Caco-2 (cell line): ENCODE measurements around the gene GRK3. TPM values are rescaled to one million over a fixed set of nuclear protein-coding genes. Genes with fewer than 3 reads are reported as not detected.

Experiments
- BruUV-seq: library from RNA; stranded (reverse); fragments of 400-500 nt; replicated peaks from 2 replicates; lab custom pipeline; 2021; lab: Mats Ljungman, UMichigan
- CTCF ChIA-PET: fragments of 300-600 bp; sonication (Branson Sonifier 250); formaldehyde crosslinking; loops from one replicate; lab custom pipeline; 2022; ENCODE audit warnings: antibody characterized with exemption; lab: Charles Lee
- POLR2A ChIA-PET: fragments of 300-600 bp; sonication (Branson Sonifier 250); formaldehyde crosslinking; loops from one replicate; lab custom pipeline; 2022; ENCODE audit warnings: antibody characterized with exemption; lab: Charles Lee
- DNase-seq, 2 experiments: peaks; one replicate each; pipeline versions ENCODE4 v3.0.0 to v3.0.0-alpha.2; 2020 to 2022
- H3K27me3 ChIP-seq: replicated peaks from 2 replicates; pipeline ENCODE4 v1.6.0; 2011; ENCODE audit warnings: low read length; ENCODE audit not compliant: control insufficient read depth, insufficient read depth
- H3K36me3 ChIP-seq: 2 replicates; pipeline ENCODE4 v1.5.1; 2011; ENCODE audit warnings: low read length; ENCODE audit not compliant: control insufficient read depth, insufficient read depth
- H3K4me1 ChIP-seq: fragments of 250-450 bp; sonication (Bioruptor Pico); 2 replicates; pipeline ENCODE4 v1.5.1; 2020; ENCODE audit warnings: mild to moderate bottlenecking
- H3K4me3 ChIP-seq: 2 replicates; pipeline ENCODE4 v1.5.1; 2011; ENCODE audit warnings: low read depth, mild to moderate bottlenecking, control low read depth, low read length
- H3K9me3 ChIP-seq: fragments of 250-450 bp; sonication (Bioruptor Pico); 2 replicates; pipeline ENCODE4 v1.5.1; 2020; ENCODE audit warnings: mild to moderate bottlenecking, moderate library complexity
- H3K27ac Mint-ChIP-seq: one replicate; pipeline ENCODE4 v1.8.0; 2022; ENCODE audit warnings: mixed read lengths; ENCODE audit not compliant: unreplicated experiment
- H3K27me3 Mint-ChIP-seq: one replicate; pipeline ENCODE4 v1.8.0; 2022; ENCODE audit warnings: mixed read lengths; ENCODE audit not compliant: insufficient read depth, unreplicated experiment
- H3K36me3 Mint-ChIP-seq: one replicate; pipeline ENCODE4 v1.8.0; 2022; ENCODE audit warnings: mild to moderate bottlenecking, mixed read lengths; ENCODE audit not compliant: insufficient read depth, unreplicated experiment
- H3K4me1 Mint-ChIP-seq: one replicate; pipeline ENCODE4 v1.8.0; 2022; ENCODE audit warnings: low read depth, mixed read lengths; ENCODE audit not compliant: unreplicated experiment
- H3K4me3 Mint-ChIP-seq: one replicate; pipeline ENCODE4 v1.8.0; 2022; ENCODE audit warnings: mild to moderate bottlenecking, moderate library complexity, mixed read lengths; ENCODE audit not compliant: unreplicated experiment
- H3K9me3 Mint-ChIP-seq: one replicate; pipeline ENCODE4 v1.8.0; 2022; ENCODE audit warnings: mixed read lengths; ENCODE audit not compliant: unreplicated experiment
- CTCF ChIP-seq, 2 experiments: fragments of 200-600 bp in 1 of 2; IDR thresholded peaks; 1 replicate in 1 of 2; 2 replicates in 1 of 2; pipeline versions ENCODE4 v1.5.1 to v1.8.0; 2011 to 2022; ENCODE audit warnings: antibody characterized with exemption in 1 of 2, control low read depth in 1 of 2, inconsistent platforms in 1 of 2, low read depth in 1 of 2, low read length in 1 of 2, mild to moderate bottlenecking in 1 of 2, moderate library complexity in 1 of 2; ENCODE audit not compliant: insufficient read depth in 1 of 2, severe bottlenecking in 1 of 2, unreplicated experiment in 1 of 2
- intact Hi-C: fragments of 100-400 bp; cut with micrococcal nuclease; formaldehyde crosslinking; loops from one replicate; pipeline ENCODE4 v1.10.0; 2022; ENCODE audit not compliant: unreplicated experiment
- total RNA-seq: library from RNA; stranded (reverse); gene quantifications from 2 replicates; pipeline ENCODE4 v1.2.3, GENCODE V29; 2022

GRK3 gene
- total RNA-seq, 1 experiment from 2014 or later: 9.7 TPM

GRCh38 chr22:25645266-25645665, 80.8 kb downstream of the GRK3 start:
- CTCF ChIA-PET: no interaction called here
- DNase-seq: no peak
- Histone ChIP-seq H3K27me3 (no peaks in the 10 kb centered on the region), H3K36me3 (no peaks in the 10 kb centered on the region), H3K4me3 (no peak overlapping the region), H3K4me1 (no peaks in the 10 kb centered on the region), H3K9me3 (0 out of 2 replicates have a peak, but pooled peaks cover under 1% of the 10 kb centered on the region)
- Mint-ChIP-seq H3K36me3 (no peaks in the 10 kb centered on the region), H3K9me3 (peaks cover 9% of the 10 kb centered on the region), H3K4me1 (no peaks in the 10 kb centered on the region), H3K27ac (no peak overlapping the region), H3K4me3 (no peak overlapping the region), H3K27me3 (no peaks in the 10 kb centered on the region)
- BruUV-seq: no TSS peak
- intact Hi-C loops: no loop called here
- no peak for TF ChIP-seq CTCF (IDR thresholded peaks at IDR 0.05; ENCODE audit: insufficient read depth in 1 of 2, low read depth in 1 of 2, low read length in 1 of 2, severe bottlenecking in 1 of 2, unreplicated experiment in 1 of 2)
- POLR2A ChIA-PET: no interaction called here

GRCh38 chr22:25645964-25646363, 81.5 kb downstream of the GRK3 start:
- CTCF ChIA-PET: no interaction called here
- Histone ChIP-seq H3K9me3 (no peaks in the 10 kb centered on the region), H3K4me1 (no peaks in the 10 kb centered on the region), H3K4me3 (no peak overlapping the region), H3K27me3 (no peaks in the 10 kb centered on the region), H3K36me3 (no peaks in the 10 kb centered on the region)
- no peak for TF ChIP-seq CTCF (IDR thresholded peaks at IDR 0.05; ENCODE audit: insufficient read depth in 1 of 2, low read depth in 1 of 2, low read length in 1 of 2, severe bottlenecking in 1 of 2, unreplicated experiment in 1 of 2)
- H3K27ac Mint-ChIP-seq: no peak overlapping the region
- BruUV-seq: no TSS peak
- H3K36me3 Mint-ChIP-seq: no peaks in the 10 kb centered on the region
- H3K4me1 Mint-ChIP-seq: no peaks in the 10 kb centered on the region
- H3K4me3 Mint-ChIP-seq: no peak overlapping the region
- intact Hi-C loops: no loop called here
- no peak for DNase-seq
- peaks cover 9% of the 10 kb centered on the region for H3K9me3 Mint-ChIP-seq
- POLR2A ChIA-PET: no interaction called here
- no peaks in the 10 kb centered on the region for H3K27me3 Mint-ChIP-seq

- POLR2A ChIA-PET: no interaction called here
- CTCF ChIA-PET: no interaction called here
- no TSS peak for BruUV-seq
- Mint-ChIP-seq H3K36me3 (no peaks in the 10 kb centered on the region), H3K27me3 (no peaks in the 10 kb centered on the region), H3K27ac (no peak overlapping the region), H3K4me3 (no peak overlapping the region), H3K4me1 (no peaks in the 10 kb centered on the region), H3K9me3 (peaks cover 8% of the 10 kb centered on the region)
- intact Hi-C loops: no loop called here
- H3K4me3 ChIP-seq: no peak overlapping the region
- H3K36me3 ChIP-seq: no peaks in the 10 kb centered on the region
- H3K9me3 ChIP-seq: no peaks in the 10 kb centered on the region
- no peak for DNase-seq
- no peak for TF ChIP-seq CTCF (IDR thresholded peaks at IDR 0.05; ENCODE audit: insufficient read depth in 1 of 2, low read depth in 1 of 2, low read length in 1 of 2, severe bottlenecking in 1 of 2, unreplicated experiment in 1 of 2)
- H3K4me1 ChIP-seq: no peaks in the 10 kb centered on the region
- H3K27me3 ChIP-seq: no peaks in the 10 kb centered on the region
These were observed 86.4 kb downstream of the GRK3 start for GRCh38 chr22:25650833-25651232.
